Thyroid gland (tissue), 4 donors: ENCODE measurements around the gene RELT.

Experiments
- CTCF ChIP-seq, 6 experiments: fragments of 200-600 bp in 3 of 6; fragments of 450-650 bp in 3 of 6; sonication (generic) in 3 of 6; IDR thresholded peaks; one replicate each; pipeline ENCODE4 v1.5.1; 2016 to 2019; ENCODE audit warnings: antibody characterized with exemption in 6 of 6, mild to moderate bottlenecking in 2 of 6, inconsistent platforms in 1 of 6, moderate library complexity in 1 of 6
- POLR2A ChIP-seq, 2 donors: fragments of 450-650 bp; IDR thresholded peaks; one replicate each; pipeline ENCODE4 v1.6.1; 2017; ENCODE audit warnings: antibody characterized with exemption in 2 of 2, mild to moderate bottlenecking in 2 of 2, moderate library complexity in 1 of 2

- TF ChIP-seq CTCF (IDR thresholded peaks at IDR 0.05) (no peak), POLR2A (IDR thresholded peaks at IDR 0.05) (no peak)
Observed at GRCh38 chr11:73411031-73411430, 34.8 kb downstream of the RELT start.
